ENCODE results near the gene RNU2-1.
"Not testable (repeated sequence)": the region's sequence is repeated elsewhere in the genome, so short reads cannot be mapped to it uniquely, and the experiment has no call there.

RNU2-1 gene

DNA sequence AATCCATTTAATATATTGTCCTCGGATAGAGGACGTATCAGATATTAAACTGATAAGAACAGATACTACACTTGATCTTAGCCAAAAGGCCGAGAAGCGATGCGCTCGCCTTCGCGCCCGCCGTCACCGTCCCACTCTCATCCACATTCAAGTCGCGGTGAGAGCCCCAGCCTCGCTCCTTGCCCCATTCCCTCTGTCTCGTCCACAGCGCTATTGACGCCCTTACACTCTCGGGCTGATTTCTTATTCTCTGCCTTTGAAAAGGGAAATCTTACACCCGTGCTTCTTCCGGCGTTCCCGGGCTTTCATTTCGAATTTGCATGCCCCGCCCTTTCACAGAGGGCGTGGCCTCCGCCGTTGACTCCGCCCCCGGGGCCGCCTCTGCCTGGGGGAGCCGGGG, at the start of gene RNU2-1:
RNU2-1 (minus strand) TSS at position 101 of the 400 bp plus-strand sequence.
- DNase-seq (ENCODE audit: low spot score) = not testable (repeated sequence)

DNA sequence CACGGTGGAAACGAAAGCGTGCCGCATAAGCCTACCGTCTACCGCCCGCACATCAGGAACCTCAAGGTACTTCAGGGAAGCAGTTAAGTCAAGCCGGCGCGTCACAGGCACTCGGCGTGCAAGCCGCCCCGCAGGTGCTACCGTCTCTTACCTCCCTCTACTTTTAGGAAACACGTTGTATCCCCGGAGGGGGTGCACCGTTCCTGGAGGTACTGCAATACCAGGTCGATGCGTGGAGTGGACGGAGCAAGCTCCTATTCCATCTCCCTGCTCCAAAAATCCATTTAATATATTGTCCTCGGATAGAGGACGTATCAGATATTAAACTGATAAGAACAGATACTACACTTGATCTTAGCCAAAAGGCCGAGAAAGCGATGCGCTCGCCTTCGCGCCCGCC, 39.1 kb upstream of the RNU2-1 start:
- DNase-seq (ENCODE audit: low spot score) = not testable (repeated sequence)

DNA sequence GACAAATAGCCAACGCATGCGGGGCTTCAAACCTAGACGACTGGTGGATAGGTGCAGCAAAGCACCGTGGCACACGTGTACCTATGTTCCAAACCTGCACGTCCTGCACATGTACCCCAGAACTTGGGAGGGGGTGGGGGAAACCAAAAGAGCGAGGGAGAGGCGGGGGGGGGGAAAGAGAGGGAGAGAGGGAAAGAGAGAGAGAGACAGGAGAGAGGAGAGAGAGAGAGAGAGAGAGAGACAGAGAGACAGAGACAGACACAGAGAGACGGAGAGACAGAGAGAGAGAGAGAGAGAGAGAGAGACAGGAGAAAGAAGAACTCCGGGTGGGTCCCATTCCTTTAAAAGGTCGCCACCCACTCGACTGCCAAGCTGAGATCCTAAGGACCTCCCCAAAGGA, 38.7 kb upstream of the RNU2-1 start:
- not testable (repeated sequence) for DNase-seq (ENCODE audit: low spot score)

DNA sequence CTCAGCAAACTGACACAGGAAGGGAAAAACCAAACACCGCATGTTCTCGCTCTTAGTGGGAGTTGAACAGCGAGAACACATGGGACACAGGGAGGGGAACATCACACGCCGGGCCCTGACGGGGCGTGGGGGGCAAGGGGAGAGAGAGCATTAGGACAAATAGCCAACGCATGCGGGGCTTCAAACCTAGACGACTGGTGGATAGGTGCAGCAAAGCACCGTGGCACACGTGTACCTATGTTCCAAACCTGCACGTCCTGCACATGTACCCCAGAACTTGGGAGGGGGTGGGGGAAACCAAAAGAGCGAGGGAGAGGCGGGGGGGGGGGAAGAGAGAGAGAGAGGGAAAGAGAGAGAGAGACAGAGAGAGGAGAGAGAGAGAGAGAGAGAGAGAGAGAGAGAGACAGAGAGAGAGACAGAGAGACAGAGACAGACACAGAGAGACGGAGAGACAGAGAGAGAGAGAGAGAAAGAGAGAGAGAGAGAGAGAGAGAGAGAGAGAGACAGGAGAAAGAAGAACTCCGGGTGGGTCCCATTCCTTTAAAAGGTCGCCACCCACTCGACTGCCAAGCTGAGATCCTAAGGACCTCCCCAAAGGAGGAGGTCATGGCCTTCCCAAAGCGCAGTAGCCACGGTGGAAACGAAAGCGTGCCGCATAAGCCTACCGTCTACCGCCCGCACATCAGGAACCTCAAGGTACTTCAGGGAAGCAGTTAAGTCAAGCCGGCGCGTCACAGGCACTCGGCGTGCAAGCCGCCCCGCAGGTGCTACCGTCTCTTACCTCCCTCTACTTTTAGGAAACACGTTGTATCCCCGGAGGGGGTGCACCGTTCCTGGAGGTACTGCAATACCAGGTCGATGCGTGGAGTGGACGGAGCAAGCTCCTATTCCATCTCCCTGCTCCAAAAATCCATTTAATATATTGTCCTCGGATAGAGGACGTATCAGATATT, 37.1 kb upstream of the RNU2-1 start:
- DNase-seq (ENCODE audit: low spot score) = not testable (repeated sequence)

DNA sequence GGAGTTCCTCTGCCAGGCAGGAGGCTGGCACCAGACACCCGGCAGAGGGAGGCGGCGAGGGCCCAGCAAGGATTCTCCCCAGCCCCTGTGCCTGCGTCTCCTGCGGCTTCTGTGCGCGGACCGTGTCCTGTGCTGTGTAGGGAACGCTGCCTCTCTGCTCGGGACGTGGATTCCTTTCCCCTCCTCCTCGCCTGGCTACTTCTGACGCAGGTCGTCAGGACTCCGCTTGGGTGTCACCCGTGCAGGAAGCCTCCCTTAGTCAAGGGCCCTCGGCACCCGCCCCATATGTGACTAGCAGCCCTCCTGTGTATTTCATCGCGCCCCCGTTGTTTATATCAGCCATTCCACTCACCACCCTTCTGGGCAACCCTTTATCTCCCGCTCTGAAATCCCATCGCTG, 12.7 kb upstream of the RNU2-1 start:
- DNase-seq (ENCODE audit: low spot score) = not testable (repeated sequence)

DNA sequence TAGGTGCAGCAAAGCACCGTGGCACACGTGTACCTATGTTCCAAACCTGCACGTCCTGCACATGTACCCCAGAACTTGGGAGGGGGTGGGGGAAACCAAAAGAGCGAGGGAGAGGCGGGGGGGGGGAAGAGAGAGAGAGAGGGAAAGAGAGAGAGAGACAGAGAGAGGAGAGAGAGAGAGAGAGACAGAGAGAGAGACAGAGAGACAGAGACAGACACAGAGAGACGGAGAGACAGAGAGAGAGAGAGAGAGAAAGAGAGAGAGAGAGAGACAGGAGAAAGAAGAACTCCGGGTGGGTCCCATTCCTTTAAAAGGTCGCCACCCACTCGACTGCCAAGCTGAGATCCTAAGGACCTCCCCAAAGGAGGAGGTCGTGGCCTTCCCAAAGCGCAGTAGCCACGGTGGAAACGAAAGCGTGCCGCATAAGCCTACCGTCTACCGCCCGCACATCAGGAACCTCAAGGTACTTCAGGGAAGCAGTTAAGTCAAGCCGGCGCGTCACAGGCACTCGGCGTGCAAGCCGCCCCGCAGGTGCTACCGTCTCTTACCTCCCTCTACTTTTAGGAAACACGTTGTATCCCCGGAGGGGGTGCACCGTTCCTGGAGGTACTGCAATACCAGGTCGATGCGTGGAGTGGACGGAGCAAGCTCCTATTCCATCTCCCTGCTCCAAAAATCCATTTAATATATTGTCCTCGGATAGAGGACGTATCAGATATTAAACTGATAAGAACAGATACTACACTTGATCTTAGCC, 7.0 kb upstream of the RNU2-1 start:
- DNase-seq (ENCODE audit: low spot score) = not testable (repeated sequence)

DNA sequence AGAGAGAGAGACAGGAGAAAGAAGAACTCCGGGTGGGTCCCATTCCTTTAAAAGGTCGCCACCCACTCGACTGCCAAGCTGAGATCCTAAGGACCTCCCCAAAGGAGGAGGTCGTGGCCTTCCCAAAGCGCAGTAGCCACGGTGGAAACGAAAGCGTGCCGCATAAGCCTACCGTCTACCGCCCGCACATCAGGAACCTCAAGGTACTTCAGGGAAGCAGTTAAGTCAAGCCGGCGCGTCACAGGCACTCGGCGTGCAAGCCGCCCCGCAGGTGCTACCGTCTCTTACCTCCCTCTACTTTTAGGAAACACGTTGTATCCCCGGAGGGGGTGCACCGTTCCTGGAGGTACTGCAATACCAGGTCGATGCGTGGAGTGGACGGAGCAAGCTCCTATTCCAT, 5.8 kb upstream of the RNU2-1 start:
- not testable (repeated sequence) for DNase-seq (ENCODE audit: low spot score)

DNA sequence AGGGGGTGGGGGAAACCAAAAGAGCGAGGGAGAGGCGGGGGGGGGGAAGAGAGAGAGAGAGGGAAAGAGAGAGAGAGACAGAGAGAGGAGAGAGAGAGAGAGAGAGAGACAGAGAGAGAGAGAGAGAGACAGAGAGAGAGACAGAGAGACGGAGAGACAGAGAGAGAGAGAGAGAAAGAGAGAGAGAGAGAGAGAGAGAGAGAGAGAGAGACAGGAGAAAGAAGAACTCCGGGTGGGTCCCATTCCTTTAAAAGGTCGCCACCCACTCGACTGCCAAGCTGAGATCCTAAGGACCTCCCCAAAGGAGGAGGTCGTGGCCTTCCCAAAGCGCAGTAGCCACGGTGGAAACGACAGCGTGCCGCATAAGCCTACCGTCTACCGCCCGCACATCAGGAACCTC, 514 bp downstream of the RNU2-1 start:
- not testable (repeated sequence) for DNase-seq (ENCODE audit: low spot score)

DNA sequence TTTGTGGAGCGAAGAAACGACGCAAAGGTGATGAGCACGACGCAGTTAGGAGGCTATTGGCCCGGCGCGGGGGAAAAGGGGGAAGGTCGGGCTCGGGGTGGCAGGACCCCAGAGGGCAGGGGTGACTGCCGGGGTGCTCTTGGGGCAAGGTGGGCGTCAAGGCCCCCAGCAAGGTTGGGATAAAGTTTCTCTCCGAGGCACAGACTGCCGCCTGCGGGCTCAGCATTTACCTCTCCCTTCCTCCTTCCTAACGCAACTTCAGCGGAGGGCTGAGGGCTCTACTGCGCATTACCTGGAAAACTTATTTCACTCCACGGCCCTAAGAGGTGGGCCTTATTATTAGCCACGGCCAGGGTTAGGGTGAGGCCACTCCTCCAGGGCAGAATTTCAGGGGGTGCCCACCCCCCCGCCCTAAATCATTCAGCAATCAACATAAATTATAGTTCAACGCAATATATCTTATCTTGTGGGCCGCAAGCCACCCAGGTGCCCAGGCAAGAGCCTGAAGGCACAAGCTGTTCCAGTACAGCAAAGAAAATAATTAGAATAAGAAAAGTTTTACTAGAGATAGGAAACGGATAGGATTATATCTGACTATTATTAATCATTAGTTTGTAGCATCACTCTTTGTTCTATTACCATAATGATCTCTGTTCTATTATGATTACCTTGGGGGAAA, 1.6 kb downstream of the RNU2-1 start:
- peak; percentile 34 for DNase-seq (ENCODE audit: low spot score)

DNA sequence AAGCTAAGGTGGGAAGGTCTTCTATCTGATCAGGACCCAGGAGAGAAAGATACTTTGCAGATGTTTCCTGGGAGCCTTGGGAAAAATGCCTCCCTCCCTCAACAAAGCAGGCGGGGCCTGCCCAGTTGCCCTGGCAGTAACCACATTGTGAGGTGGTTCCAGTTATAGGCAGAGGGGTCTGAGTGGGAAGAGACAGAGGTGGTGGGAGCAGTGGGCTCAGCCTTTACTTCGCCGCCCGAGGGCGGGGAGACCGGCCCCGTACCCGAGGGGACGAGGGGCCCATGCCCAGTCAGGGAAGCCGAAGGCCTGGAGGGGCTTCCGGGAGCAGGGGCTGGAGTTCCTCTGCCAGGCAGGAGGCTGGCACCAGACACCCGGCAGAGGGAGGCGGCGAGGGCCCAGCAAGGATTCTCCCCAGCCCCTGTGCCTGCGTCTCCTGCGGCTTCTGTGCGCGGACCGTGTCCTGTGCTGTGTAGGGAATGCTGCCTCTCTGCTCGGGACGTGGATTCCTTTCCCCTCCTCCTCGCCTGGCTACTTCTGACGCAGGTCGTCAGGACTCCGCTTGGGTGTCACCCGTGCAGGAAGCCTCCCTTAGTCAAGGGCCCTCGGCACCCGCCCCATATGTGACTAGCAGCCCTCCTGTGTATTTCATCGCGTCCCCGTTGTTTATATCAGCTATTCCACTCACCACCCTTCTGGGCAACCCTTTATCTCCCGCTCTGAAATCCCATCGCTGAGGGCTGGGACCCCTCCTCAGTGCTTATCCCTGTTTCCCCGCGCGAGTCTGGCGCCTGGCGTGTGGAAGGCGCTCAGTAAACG, 2.4 kb downstream of the RNU2-1 start:
- not testable (repeated sequence) for DNase-seq (ENCODE audit: low spot score)

DNA sequence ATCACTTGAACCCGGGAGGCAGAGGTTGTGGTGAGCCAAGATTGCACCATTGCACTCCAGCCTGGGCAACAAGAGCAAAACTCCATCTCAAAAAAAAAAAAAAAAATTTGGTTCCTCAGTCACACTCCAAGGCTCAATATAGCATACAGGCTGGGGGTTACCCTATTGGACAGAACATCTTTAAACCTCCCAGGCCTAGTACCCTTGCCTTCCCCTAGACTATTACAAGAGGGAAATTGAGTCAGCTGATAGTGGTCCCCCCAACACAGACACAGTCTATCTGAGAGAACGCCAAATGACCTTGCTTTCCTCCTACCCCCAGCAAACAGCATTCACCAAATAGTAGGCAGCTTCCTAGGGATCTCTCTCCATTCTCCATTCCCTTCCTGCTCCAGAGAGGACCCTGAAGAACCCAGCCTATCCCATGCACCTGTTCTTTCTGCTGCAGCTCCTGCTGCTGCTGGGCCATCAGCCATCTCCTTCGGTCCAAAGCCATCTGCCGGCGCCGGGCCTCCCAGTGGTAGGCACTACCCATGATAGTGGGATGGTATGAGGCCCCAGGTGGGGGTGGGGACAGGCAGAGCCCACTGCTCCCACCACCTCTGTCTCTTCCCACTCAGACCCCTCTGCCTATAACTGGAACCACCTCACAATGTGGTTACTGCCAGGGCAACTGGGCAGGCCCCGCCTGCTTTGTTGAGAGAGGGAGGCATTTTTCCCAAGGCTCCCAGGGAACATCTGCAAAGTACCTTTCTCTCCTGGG, 5.6 kb downstream of the RNU2-1 start, which contains the start of gene CCDC200:
CCDC200 (minus strand) TSS at position 604 of the 763 bp plus-strand sequence; CDS start at position 535, 69 bp downstream.
- not testable (repeated sequence) for DNase-seq (ENCODE audit: low spot score)

DNA sequence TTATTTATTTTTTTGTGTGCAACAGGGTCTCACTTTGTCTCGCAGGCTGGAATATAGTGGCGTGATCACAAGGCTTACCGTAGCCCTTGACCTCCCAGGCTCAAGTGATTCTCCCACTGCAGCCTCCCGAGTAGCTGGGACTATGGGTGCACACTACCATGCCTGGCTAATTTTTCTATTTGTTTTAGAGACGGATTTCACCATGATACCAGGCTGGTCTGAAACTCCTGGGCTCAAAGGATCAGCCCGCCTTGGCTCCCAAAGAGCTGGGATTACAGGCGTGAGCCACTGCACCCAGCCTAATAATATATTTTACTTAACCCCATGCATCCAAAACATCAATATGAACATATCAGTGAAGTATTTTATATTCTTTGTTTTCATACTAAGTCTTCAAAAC, 7.4 kb downstream of the RNU2-1 start:
- DNase-seq (ENCODE audit: low spot score) = no peak

DNA sequence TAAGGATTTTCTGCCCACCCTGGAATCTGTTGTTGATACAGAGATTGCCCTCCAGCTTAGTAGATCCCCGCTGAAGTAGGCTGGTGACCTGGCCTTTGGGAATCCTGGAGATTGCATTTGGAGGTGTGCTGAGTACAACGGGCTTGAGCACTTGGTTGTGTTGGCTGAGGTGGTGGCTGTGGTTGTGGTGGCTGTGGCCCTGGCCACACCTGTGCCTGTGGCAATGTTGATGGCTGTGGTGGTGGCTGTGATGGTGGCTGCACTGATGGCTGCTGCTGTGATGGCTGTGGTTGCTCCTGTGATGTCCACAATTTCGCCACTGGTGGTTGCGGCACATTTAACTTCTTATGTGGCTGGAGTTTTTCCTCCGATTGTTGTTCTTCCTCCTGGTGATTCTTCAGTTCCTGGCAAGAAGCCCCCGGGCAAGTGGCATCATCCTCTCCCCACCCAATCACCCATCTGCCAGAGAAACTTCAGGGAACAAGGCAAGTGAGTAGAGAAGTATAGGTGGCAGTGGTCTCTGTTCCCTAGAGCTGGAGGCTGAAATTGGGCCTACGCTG, 9.6 kb downstream of the RNU2-1 start:
- DNase-seq (ENCODE audit: low spot score) = no peak

DNA sequence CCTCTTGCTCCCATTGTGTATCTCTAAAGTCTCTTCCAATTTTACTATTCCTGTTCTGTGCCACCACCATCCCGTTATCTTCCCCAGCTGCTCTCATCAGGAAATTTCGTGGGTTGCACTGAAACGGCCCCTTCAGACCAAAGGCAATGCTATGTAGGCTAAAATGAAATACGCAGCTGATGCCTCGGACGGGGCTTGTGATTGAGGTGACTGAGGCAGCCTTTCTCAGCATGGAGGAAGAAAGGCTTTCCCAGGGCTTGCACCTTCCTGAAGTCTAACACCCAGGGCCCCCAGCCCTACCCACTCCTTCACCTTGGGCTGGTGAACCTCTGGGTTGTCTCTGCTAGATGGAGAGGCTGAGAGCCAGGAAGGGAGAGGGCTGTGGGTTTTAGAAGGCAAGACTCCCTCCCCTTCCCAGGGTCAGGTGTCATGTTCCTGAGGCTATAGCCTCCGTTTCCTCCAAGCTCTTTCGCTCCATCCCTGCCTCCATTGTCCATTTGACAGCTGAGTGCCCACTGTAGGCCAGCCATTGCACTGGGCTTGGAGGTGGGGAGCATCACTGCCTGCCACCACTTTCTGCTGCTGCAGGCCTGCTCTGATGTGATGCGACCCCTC, 13.2 kb downstream of the RNU2-1 start:
- DNase-seq (ENCODE audit: low spot score) = no peak

DNA sequence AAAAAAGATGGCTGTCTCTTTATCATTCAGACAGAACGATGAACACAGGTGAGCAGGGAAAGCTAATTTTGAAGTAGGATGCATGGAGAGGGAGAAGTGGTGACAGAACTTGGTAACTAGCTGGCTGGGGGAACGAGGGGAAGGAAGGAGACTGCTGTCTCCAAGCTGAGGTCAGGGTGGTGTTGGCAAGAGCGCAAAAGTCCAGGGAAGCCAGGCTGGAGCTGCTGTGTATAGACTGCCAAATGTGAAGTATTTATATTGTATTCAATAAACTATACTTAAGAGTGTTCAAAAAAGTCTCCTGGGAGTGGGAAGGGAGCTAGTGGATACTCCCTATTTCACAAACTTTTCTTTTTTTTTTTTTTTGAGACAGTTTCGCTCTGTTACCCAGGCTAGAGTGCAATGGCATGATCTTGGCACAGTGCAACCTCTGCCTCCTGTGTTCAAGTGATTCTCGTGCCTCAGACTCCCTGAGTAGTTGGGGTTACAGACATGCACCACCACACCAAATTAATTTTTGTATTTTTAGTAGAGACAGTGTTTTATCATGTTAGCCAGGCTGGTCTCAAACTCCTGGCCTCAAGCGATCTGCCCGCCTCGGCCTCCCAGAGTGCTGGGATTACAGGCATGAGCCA, 13.9 kb downstream of the RNU2-1 start:
- DNase-seq (ENCODE audit: low spot score) = no peak

DNA sequence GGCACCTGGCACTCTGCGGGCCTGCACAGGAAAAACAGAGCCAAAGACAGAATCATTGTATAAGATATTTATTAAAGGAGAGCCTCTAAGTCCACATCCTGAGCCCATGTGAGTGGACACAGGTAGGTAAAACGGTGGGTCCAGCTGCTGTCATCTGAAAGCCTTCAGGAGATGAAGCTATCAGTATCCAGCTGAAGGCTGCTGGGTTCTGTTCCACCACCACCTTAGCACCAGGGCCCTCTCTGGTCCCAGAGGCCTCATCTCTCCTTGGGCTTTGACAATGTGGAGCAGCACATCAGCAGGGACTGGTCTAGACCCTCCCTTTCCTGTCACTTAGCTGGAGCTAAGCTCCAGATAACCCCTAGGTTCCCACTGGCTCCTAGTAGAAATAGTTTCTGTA, 14.8 kb downstream of the RNU2-1 start:
- no peak for DNase-seq (ENCODE audit: low spot score)

DNA sequence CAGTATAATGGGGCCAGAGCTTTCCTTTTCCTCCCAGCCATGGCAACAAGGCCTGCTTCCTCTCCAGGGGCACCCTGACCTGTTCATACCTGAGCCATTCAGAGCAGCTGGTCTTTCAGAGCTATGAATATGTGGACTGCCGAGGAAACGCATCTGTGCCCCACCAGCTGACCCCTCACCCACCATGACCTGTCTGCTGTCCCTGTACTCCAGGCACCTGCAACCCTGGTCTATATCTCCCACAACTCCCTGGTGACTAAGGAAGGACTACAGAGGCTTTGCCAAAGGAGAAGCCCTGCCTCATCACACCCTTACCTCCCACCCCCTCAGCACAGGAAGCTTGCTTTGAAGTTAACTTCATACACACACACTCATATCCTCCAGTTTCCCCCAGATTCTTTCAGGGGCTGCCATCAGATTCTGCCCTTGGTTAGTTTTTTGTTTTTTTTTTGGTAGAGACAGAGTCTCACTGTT, 16.1 kb downstream of the RNU2-1 start:
- DNase-seq (ENCODE audit: low spot score) = no peak

DNA sequence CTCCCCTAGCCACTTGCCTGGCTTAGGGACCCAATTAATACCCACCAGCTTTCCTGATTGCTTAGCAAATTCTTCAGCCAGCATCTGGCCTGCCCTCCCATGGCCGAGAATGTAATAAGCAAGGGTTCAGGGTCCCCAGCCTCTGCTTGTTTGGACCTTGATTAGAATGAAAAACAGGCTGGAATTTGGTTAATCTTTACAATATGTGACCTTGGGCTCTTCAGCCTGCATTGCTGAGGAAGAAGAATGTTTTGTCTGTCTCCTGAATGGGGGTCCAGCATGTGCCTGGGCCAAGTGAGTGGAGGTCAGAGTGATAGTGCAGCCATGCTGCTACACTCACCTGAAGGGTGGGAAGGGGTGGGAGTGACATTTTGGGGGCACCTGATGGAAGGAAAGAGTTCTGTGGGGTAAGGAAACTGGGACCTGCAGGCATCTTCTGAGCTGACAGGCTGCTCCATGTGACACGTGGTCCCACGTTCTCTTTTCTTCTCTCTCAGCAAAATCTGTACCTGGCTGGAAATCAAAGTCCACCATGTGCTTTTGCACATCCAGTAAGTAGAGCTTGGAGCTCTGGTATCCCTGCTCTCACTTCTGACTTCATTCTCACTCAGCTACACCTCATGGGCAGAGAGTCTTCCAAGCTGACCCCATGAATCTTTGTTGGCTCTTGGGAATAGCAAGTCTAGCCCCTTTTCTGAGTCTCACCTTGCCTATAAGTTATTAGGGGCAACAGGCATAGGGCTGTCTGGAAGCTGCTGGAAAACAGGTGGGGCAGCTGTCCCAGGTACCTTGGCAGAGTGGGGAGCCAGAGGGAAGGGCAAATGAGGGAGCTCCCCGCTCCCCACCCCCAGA, 16.8 kb downstream of the RNU2-1 start:
- DNase-seq (ENCODE audit: low spot score) = no peak
